GM06990 (cell line): ENCODE measurements around the gene EXOC7.

Source experiments
- DNase-seq: peaks from one replicate; pipeline ENCODE4 v3.0.0-alpha.2; 2011; ENCODE audit not compliant: insufficient read length; ENCODE audit errors: extremely low read depth
- H3K27me3 ChIP-seq: replicated peaks from 2 replicates; pipeline ENCODE4 v1.6.0; 2011; ENCODE audit warnings: low read length; ENCODE audit not compliant: control insufficient read depth, insufficient read depth
- H3K36me3 ChIP-seq: 2 replicates; pipeline ENCODE4 v1.5.1; 2011; ENCODE audit warnings: low read length; ENCODE audit not compliant: control insufficient read depth, insufficient read depth
- H3K4me3 ChIP-seq: replicated peaks from 2 replicates; pipeline ENCODE4 v1.5.1; 2011; ENCODE audit warnings: low read depth, mild to moderate bottlenecking, control low read depth, low read length
- TF ChIP-seq, protein P1 (sequence below): IDR thresholded peaks from 2 replicates; pipeline ENCODE4 v1.5.1; 2011; ENCODE audit warnings: low read length, control low read depth, mild to moderate bottlenecking, inconsistent platforms; ENCODE audit not compliant: insufficient read depth, poor library complexity, severe bottlenecking

Gene EXOC7

DNA sequence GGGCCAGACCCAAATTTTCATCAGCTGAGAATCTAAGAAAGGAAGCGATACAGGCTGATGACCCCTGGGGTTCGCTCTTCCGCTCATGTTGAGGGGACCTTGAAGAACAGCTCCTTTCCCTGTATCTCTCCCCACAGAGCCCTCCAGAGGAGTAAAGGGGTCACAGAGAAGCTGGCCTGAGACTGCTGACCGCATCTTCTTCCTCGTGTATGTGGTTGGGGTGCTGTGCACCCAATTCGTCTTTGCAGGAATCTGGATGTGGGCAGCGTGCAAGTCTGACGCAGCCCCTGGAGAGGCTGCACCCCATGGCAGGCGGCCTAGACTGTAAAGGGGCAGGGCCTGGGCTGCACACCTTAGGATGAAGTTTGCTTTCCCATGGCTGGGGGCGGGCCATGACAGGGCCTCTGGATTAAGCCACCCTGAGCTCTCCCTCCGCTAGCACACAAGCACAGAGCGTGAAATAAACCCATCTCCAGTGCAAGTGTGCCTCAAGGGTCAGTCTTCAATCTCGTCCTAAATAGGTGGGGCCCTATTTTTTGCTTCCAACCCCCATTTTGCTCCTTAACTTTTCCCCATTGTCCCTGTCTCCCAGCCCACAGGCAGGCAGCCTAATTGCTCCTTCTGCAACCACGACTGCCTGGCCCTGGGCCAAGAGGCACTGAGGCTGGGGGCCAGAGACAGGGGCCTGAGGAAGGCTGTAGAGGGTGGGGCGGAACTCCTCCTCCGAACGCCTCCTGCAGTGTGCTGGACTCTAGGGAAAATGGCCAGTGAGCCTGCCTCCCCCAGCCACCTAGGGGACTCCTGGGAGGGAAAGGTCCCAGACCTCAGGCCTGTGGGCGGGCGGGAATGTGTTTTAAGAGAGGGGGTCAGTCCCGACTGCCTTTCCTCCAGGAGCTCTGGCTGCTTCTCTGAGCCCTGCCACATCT lies 21.0 kb downstream of the EXOC7 start:
- Histone ChIP-seq H3K27me3 (no peaks in the 10 kb centered on the region; the same call in 1 of the 2 replicates), H3K4me3 (no peak overlapping the region), H3K36me3 (peaks cover 20% of the 10 kb centered on the region)
- TF ChIP-seq, protein P1, sequence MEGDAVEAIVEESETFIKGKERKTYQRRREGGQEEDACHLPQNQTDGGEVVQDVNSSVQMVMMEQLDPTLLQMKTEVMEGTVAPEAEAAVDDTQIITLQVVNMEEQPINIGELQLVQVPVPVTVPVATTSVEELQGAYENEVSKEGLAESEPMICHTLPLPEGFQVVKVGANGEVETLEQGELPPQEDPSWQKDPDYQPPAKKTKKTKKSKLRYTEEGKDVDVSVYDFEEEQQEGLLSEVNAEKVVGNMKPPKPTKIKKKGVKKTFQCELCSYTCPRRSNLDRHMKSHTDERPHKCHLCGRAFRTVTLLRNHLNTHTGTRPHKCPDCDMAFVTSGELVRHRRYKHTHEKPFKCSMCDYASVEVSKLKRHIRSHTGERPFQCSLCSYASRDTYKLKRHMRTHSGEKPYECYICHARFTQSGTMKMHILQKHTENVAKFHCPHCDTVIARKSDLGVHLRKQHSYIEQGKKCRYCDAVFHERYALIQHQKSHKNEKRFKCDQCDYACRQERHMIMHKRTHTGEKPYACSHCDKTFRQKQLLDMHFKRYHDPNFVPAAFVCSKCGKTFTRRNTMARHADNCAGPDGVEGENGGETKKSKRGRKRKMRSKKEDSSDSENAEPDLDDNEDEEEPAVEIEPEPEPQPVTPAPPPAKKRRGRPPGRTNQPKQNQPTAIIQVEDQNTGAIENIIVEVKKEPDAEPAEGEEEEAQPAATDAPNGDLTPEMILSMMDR = no peak
- no peak for DNase-seq

DNA sequence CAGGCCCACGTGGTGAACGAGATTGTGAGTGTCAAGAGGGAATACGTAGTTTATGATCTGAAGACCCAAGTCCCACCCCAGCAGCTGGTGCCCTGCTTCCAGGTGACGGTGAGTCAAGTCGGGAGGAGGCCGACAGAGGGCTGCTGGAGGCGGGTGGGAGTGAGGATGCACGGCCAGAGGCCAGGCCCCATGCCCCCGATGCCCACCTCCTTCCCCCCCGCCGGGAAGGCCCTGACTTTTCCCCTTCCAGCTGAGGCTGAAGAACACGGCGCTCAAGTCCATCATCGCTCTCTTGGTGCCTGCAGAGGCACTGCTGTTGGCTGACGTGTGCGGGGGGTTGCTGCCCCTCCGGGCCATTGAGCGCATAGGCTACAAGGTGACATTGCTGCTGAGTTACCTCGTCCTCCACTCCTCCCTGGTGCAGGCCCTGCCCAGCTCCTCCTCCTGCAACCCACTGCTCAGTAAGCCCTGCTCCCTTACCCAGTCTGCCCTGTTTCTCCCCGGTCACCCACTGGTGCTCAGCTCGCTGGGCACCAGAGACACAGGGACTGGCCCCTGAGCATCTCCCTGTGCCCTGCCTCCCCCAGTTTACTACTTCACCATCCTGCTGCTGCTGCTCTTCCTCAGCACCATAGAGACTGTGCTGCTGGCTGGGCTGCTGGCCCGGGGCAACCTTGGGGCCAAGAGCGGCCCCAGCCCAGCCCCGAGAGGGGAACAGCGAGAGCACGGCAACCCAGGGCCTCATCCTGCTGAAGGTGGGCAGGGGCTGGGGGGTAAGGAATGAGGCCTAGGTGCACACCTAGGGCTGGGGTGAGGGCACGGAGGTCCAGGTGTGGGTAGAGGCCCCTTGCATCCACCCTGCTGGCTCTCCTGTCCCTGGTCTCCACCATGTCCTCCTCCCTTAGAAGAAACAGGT lies 22.0 kb downstream of the EXOC7 start:
- TF ChIP-seq, protein P1 = no peak
- H3K27me3 ChIP-seq = peaks cover 7% of the 10 kb centered on the region; the same call in 1 of the 2 replicates
- peaks cover 14% of the 10 kb centered on the region for H3K36me3 ChIP-seq
- DNase-seq = no peak
- H3K4me3 ChIP-seq = no peak overlapping the region

DNA sequence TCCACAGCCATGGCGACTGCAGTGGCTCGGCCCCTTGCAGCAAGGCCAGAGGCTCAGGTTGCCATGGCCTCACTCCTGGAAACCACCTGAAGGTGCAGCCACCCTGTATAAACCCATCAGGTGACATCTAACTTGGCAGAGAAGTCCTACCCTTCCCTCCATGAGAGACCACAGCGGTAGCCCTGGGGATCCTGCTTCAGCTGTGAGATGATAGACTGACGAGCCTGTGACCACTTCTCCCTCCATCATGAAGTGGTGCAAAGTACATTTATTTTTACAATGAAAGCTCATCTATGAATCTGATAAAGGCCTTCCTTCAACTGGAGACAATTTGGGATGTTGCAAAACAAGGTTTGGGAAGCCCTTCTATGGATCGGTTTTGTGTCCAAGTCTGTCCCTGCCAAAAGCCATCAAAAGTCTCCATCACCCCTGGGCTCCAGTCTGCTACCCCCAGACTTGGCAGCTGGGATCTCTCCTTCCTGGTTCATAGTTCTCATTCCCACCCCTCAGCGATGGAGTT lies 22.8 kb downstream of the EXOC7 start:
- Histone ChIP-seq H3K27me3 (peaks cover 7% of the 10 kb centered on the region; the same call in 1 of the 2 replicates), H3K4me3 (no peak overlapping the region), H3K36me3 (peaks cover 11% of the 10 kb centered on the region)
- TF ChIP-seq, protein P1 = no peak
- no peak for DNase-seq

DNA sequence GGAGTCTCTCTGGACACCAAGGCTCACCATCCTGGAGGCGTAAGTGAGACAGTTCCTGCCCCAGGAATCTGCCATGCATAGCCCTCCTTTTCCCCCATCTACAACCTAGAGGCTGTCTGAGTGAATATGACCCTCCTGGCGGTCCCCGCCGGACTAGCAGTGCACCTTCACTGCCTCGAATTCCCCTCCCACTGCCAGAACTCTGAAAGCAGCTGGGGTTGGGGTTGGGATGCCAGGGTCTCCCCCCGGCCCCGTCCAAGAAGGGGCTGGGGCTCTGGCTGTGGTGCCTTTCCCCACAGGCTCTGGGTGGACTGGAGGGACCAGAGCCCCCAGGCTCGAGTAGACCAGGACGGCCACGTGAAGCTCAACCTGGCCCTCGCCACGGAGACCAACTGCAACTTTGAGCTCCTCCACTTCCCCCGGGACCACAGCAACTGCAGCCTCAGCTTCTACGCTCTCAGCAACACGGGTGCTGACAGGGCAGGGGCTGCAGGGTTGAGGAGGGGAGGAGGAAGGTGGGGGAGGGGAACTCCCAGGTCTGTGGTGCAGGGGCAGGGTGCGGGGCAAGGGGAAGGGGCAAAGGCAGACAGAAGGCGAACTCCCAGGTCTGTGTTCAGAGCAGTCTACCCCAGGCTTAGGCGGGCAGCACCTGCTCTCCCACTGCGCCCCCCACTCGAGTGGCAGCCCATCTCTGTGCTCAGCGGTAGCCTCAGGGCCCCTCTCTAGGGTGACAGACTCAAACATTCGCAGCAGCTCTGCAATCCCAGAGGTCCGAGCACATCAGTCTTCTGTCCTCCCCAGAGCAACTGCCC lies 23.4 kb downstream of the EXOC7 start:
- Histone ChIP-seq H3K27me3 (peaks cover 9% of the 10 kb centered on the region), H3K36me3 (peaks cover 8% of the 10 kb centered on the region), H3K4me3 (no peak overlapping the region)
- TF ChIP-seq, protein P1 = no peak
- no peak for DNase-seq

DNA sequence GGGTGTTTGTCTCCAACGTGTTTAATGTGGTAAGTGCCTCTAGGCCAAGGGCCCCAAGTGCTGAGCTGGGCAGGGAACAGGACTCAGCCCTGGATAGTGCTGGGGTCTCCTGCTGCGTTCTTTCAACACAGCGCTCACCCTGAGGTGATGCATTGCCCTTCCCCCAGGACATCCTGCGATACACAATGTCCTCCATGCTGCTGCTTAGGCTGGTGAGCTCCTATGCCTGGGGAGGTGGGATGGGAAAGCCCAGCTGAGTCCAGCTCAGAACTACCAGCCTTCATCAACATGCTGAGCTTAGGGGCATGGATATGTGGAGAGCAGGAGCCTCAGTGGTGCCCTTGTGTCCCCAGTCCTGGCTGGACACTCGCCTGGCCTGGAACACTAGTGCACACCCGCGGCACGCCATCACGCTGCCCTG lies 24.0 kb downstream of the EXOC7 start:
- DNase-seq = no peak
- TF ChIP-seq, protein P1 = no peak
- H3K27me3 ChIP-seq = peaks cover 9% of the 10 kb centered on the region
- no peak overlapping the region for H3K4me3 ChIP-seq
- H3K36me3 ChIP-seq = peaks cover 8% of the 10 kb centered on the region
